IgD-negative memory B cell (primary cell): ENCODE measurements around the gene KCNE2. TPM values are rescaled to one million over a fixed set of nuclear protein-coding genes. Genes with fewer than 3 reads are reported as not detected.
"Not testable (repeated sequence)": the region's sequence is repeated elsewhere in the genome, so short reads cannot be mapped to it uniquely, and the experiment has no call there.

Experiments
- H3K27ac Mint-ChIP-seq, 3 donors: one replicate each; pipeline ENCODE4 v1.8.0; 2020 to 2022; ENCODE audit warnings: mild to moderate bottlenecking in 3 of 3, mixed read lengths in 3 of 3, moderate library complexity in 1 of 3
- H3K27me3 Mint-ChIP-seq: one replicate; pipeline ENCODE4 v1.8.0; 2021; ENCODE audit warnings: mixed read lengths
- H3K36me3 Mint-ChIP-seq: one replicate; pipeline ENCODE4 v1.8.0; 2020; ENCODE audit warnings: mild to moderate bottlenecking, mixed read lengths
- H3K4me1 Mint-ChIP-seq, 3 donors: one replicate each; pipeline ENCODE4 v1.8.0; 2020 to 2022; ENCODE audit warnings: mixed read lengths in 3 of 3, mild to moderate bottlenecking in 1 of 3
- H3K4me3 Mint-ChIP-seq, 4 donors: one replicate each; pipeline ENCODE4 v1.8.0; 2020 to 2022; ENCODE audit warnings: mild to moderate bottlenecking in 4 of 4, mixed read lengths in 4 of 4, moderate library complexity in 3 of 4
- H3K9me3 Mint-ChIP-seq, 3 donors: one replicate each; pipeline ENCODE4 v1.8.0; 2020 to 2021; ENCODE audit warnings: mixed read lengths in 3 of 3, mild to moderate bottlenecking in 1 of 3
- polyA plus RNA-seq: library from polyadenylated mRNA; unstranded; fragments of 300-500 nt; fragmentation: Illumina TruSeq; gene quantifications from one replicate; pipeline ENCODE4 v1.2.3, GENCODE V29; 2021

KCNE2 gene
- polyA plus RNA-seq, 1 donor from 2014 or later, result not detected

DNA sequence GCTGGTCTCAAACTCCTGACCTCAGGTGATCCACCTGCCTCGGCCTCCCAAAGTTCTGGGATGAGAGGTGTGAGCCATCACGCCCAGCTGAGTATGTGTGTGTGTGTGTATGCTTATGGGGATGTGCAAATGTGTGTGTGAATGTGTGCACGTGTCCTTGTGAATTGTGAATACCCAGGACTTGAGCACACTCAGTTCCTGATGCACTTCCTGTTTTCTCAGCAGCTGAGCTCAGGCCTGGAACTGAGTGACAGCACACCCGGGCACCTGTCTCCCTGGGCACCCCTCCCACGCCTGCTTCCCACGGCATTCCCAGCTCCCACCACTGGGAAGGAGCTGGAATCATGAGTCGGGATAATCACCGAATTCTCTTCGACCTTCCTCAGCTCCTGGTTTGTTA lies 43.5 kb downstream of the KCNE2 start:
- H3K36me3 Mint-ChIP-seq, H3K4me1 Mint-ChIP-seq, H3K27me3 Mint-ChIP-seq, H3K27ac Mint-ChIP-seq, H3K9me3 Mint-ChIP-seq, H3K4me3 Mint-ChIP-seq: not testable (repeated sequence)

DNA sequence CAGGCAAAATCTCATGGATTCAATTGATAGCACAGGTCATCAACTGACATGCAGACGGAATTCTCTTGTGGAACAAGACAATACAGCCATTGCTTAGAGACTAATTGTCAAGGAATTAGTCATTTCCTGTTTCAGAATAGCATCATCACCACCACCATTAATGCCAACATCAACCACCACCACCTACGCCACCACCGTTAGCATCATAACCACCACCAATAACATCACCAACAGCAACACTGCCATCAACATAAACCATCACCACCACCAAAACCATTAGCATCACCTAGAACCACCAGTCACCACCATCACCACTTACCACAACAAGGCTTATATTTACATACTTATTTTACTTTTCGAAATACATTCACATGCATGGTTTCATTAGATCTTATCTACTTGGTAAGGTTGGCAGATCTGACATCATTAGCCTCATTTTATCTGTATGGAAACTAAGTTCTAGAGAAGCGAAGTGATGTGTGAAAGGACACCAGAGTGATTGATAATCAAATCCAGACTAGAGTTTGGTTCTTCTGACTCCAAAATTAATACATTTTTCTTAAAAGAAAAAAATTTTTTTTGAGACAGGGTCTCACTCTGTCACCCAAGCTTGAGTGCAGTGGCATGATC lies 53.8 kb downstream of the KCNE2 start:
- not testable (repeated sequence) for H3K36me3 Mint-ChIP-seq, H3K4me1 Mint-ChIP-seq, H3K27me3 Mint-ChIP-seq, H3K4me3 Mint-ChIP-seq, H3K9me3 Mint-ChIP-seq, H3K27ac Mint-ChIP-seq

Other genes with a start within 250 kb of the KCNE2 start
- 6.3 TPM for gene SMIM11, start 11.5 kb downstream of the KCNE2 start, polyA plus RNA-seq
- not detected for gene SMIM34, start 59.9 kb downstream of the KCNE2 start, polyA plus RNA-seq
- not detected for gene KCNE1, start 148.2 kb downstream of the KCNE2 start, polyA plus RNA-seq